HS-5 (cell line): Measurements from ENCODE around the gene CHCHD6.

Source experiments
- DNase-seq: peaks from one replicate; pipeline ENCODE4 v3.0.0-alpha.2; 2012; ENCODE audit warnings: low read depth

CHCHD6 gene

DNA sequence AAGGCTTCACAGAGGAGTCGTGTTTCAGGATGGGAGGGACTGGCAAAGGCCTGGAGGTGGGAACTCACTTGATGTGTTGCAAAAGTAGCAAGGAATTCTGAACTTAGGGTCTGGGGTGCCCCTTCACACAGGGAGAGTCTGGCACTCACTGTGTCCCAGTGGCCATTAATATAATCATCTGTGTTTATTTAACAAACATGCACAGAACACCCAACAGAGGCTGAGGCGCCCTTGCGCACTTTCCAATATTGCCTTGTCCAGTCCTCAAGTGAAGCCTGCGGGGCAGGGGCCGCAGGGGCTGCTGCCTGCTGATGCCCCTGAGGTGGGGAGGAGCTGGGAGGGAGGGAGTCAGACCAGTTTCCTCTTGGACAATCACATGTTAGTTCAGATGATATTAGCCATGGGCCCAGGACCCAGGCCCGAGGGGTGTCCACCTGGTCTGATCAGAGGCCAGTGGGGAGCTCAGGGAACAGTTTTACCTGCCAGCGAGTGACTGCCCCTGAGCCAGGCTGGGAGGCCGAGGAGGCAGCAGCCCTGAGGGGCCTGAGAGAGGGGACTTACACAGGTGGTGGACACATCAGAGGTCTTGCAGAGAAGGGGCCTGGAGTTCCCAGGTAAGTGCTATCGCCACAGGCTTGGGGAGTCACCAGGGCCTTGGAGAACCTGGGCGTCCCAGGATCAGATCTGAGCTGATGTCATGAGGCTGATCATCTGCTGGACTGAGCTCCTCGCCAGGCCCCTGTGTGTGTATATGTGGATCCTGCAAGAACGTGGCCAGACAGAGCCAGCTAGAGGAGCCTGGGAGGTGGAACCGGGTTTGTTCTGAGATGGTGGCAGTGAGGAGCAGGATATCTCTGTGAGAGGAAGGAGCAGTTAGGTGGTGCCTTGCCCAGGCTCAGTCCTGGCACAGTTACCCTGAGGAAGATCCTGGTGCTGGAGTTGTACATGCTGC, 35.3 kb upstream of the CHCHD6 start:
- DNase-seq = no peak

DNA sequence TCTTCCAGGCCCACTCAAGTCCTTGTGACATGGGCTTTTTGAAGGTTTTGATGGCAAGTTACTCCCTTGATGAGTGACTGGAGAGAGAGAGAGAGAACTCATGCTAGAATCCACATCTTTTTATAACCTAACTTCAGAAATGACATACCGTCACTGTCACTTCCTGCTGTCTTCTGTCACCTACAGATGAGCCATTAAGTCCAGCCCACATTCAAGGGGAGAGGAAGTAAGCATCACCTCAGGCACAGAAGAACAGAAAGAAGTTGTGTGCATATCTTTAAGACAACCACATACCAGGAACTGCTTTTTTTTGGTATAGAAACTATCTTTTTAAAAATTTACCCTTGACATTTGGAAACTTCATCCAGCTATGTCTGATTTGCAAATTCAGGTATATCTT, 32.5 kb upstream of the CHCHD6 start:
- no peak for DNase-seq

DNA sequence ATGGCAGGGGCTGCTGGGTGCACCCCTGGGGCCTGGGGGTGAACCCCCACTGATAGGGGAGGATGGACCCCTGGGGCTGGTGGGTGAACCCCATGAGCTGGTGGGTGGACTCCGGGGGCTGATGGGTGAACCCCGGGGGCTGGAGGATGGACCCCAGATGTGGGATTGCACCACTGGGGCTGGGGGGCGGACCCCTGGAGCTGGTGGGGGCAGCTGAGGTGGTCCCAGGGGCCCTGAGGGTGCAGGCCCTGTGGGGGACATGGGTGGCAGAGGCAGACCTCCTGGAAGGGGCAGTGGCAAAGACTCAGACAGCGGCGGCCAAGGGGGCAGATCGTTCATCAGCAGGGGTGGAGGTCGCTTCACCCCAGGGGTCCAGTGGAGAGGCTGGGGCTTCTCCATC, 31.7 kb upstream of the CHCHD6 start:
- no peak for DNase-seq

GRCh38 chr3:126672741-126673140, 31.3 kb upstream of the CHCHD6 start:
- no peak for DNase-seq

DNA sequence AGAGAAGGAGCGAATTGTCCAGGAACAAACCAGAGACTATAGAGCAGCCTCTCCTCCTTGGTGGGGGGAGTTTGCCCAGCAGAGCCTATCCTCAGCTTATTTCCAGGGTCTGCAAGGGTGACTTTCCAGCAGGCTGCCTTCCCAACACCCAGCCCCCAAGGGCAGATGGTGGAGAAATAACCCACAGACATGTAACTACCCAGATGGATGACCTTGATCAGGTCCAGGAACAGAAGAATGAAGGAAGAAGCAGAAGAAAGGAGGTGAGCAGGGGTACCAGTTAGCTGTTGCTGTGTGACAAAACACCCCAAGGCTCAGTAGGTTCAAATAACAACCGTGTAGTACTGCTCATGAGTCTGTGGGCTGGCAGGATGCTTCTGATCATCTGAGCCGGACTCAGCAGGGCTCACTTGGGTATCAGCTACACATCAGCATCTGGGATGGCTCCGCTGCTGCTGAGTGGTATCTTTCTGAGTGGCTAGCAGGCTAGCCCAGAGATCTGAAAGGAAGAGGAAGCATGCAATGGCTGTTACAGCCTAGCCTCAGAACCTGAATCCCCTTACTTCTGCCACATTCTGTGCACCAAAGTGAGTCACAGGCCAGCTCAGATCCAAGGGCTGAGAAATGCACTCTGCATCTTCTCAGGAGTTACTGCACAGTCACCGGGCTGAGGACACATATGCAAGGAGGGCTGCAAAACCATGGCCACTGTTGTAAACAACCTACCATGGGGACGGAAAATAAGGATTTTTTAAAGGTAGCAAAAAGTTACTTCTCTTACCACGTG, 26.9 kb upstream of the CHCHD6 start:
- no peak for DNase-seq

- no peak for DNase-seq
Measured at GRCh38 chr3:126677862-126678503, 26.1 kb upstream of the CHCHD6 start.

- DNase-seq = no peak
Measured at GRCh38 chr3:126678693-126679317, 25.2 kb upstream of the CHCHD6 start.

- peak; percentile 45 for DNase-seq
Measured at GRCh38 chr3:126679318-126679751, 24.7 kb upstream of the CHCHD6 start.

- DNase-seq = no peak
Measured at GRCh38 chr3:126679831-126680666, 24.0 kb upstream of the CHCHD6 start.

DNA sequence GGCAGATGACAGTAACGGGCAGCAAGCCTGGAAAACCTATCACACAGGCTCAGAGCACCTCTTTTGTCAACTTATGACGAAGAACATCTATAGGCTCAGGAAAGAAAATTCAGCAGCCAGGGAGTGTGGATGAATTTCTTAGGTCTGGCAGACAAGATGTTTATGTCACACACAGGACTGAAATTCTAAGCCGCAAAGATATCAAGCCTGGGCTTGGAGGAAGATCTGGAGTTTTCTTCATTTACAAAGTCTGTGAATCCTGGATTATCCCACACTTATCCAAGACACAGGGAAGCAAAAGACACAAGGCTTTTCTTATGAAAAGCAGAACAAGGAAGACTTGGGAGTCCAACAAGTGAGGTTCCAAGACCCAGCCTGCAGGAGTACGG, 23.4 kb upstream of the CHCHD6 start:
- no peak for DNase-seq

DNA sequence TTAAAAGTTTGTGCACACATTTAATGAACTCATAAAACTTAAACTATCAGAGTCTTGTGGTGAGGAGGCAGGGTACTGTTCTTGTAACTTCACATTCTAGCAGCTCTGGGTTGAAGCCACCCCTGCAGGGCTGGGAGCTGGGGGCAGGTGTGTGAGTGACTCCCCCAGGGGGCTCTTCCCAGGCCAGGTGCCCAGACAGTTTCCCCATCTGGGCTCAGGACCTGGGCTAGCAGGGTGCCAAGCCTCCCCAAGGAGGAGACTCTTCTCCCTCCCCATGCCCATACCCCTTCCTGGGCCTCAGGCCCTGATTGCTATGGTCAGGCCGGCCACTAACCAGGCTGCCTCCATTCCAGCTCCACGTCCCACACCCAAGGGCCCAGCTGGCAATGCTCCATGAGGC, 22.0 kb upstream of the CHCHD6 start:
- DNase-seq = no peak

DNA sequence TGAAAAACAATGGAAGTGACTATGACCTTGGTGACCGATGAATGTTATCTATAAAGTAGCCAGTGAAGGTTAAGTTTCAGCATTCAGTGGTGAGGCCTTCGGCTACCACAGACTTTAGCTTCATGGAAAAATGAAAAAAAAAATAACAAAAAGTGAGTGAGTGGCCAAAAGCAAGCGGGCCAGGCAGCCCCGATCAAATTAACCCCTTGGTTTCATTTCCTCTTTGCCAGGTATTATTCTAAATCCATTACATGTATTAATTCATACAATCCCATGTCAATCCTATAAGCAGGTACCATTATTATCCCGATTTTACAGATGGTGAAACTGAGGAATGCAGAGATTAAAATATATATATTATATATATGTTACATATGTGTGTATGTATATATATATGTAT, 21.0 kb upstream of the CHCHD6 start:
- DNase-seq = no peak

DNA sequence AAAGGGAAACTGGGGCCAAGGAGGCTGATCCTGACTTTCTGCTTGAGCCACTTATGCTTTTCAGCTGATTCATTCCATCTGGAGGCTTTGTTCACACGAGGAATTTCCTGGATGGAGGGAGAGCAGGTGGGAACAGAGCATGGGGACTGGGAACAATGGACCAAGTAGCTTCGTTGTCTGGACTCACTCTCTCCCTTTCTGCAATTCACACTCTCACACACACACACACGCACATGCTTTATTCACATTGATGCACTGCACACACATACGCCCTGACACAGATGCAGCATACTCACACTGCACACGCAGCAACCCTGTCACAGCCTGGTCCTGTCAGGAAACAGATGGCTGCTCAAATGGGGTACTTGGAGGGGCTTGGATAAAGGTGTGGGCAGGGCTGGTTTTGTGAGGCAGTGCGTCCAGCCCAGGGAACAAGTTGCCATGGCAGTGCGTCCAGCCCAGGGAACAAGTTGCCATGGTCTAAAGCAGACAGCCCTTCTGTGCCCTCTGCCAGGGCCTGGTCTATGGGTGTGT, 19.8 kb upstream of the CHCHD6 start:
- DNase-seq = no peak

GRCh38 chr3:126685021-126685420, 19.0 kb upstream of the CHCHD6 start:
- DNase-seq = no peak

GRCh38 chr3:126685493-126685892, 18.5 kb upstream of the CHCHD6 start:
- DNase-seq = no peak

DNA sequence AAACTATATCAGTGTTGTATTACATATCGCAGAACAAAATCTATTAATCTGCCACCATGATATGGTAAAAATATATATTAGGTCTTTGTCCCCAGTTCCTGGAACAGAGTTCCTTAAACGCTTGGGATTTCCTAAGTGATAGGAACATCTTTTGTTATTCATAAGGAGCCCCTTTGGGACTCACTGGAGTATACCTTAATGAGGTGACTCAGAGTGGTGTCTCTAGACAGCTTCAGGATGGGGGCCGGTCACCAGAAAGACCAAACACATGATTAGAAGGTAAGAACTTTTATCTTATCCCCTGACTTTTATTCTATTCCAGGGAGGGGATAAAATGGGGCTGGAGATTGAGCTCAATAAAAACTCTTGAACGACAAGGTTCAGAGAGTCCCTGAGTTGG, 12.3 kb upstream of the CHCHD6 start:
- no peak for DNase-seq

- DNase-seq = no peak
Measured at GRCh38 chr3:126692858-126693257, 11.2 kb upstream of the CHCHD6 start.

- DNase-seq = no peak
Measured at GRCh38 chr3:126693921-126694320, 10.1 kb upstream of the CHCHD6 start.

DNA sequence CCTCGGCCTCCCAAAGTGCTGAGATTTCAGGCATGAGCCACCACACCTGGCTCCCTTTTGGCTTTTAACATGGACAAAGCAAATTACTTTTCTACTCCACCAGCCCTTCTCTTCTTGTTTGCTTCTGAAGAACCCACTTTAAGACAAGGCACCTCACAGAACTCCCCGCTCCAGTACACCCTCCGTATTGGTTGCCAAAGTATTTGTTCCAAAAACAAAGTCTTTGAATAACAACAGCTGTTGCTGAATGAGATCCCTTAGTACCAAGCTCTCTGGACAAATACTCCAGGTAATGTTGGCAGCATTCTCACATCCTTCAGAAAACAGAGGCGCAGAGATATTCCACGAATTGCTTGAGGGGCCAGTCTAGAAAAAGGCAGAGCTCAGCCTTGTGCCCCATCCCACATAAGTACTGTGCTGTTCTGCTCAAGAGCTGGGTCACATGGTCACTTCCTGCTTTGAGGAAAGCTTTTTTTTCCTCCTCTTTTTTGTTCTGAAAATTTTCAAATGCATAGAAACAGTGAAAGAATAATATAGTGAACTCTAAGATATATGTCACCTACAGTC, 7.3 kb upstream of the CHCHD6 start:
- DNase-seq = no peak

- DNase-seq = no peak
Measured at GRCh38 chr3:126699011-126699410, 5.0 kb upstream of the CHCHD6 start.
